PFSK-1 (cell line): ENCODE data around the gene GDPD5.

Experiments
- FOXP2 ChIP-seq: optimal IDR thresholded peaks from 2 replicates; pipeline ENCODE3; 2011; ENCODE audit warnings: borderline replicate concordance, control low read depth, inconsistent platforms; ENCODE audit not compliant: insufficient read depth; ENCODE audit errors: extremely low read length, extremely low read depth
- POLR2AphosphoS5 ChIP-seq: IDR thresholded peaks from 2 replicates; pipeline ENCODE4 v1.6.1; 2012; ENCODE audit warnings: low read depth, mild to moderate bottlenecking, control low read depth, low read length, moderate library complexity
- SIN3A ChIP-seq: IDR thresholded peaks from 2 replicates; pipeline ENCODE4 v1.6.1; 2012; ENCODE audit warnings: mild to moderate bottlenecking, low read length, moderate library complexity, borderline replicate concordance; ENCODE audit not compliant: insufficient read depth
- TAF1 ChIP-seq: IDR thresholded peaks from 2 replicates; pipeline ENCODE4 v1.6.1; 2012; ENCODE audit warnings: low read length, control low read depth, borderline replicate concordance; ENCODE audit not compliant: insufficient read depth
- TF ChIP-seq, protein P1 (sequence below), 2 experiments: IDR thresholded peaks; 2 replicates each; pipeline versions ENCODE4 v1.6.1 to v1.8.0; 2011 to 2012; ENCODE audit warnings: low read depth in 2 of 2, low read length in 2 of 2, control low read depth in 1 of 2, inconsistent platforms in 1 of 2, mild to moderate bottlenecking in 1 of 2, moderate library complexity in 1 of 2; ENCODE audit not compliant: insufficient read depth in 1 of 2

Gene GDPD5

DNA sequence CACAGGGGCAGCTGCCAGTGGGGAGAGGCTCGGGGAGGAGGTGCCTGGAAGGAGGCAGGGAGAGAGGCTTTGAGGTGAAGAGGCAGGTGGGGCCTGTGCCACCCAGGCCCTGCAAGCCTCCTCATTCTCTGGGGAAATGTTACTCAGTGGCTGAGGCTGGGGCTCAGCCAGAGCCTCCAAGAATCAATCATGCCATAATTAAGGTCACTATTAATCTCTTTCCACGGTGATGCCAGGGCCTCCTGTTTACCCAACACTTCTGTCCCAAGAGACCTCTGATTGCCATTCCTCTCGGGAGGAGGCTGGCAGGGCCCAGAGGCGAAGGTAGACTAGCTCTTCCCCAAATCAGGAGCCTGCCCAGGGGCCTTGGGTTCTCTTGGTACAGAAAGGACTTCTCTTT is 38.4 kb downstream of the GDPD5 start:
- no peak for TF ChIP-seq TAF1
- TF ChIP-seq POLR2AphosphoS5: no peak
- TF ChIP-seq, protein P1, sequence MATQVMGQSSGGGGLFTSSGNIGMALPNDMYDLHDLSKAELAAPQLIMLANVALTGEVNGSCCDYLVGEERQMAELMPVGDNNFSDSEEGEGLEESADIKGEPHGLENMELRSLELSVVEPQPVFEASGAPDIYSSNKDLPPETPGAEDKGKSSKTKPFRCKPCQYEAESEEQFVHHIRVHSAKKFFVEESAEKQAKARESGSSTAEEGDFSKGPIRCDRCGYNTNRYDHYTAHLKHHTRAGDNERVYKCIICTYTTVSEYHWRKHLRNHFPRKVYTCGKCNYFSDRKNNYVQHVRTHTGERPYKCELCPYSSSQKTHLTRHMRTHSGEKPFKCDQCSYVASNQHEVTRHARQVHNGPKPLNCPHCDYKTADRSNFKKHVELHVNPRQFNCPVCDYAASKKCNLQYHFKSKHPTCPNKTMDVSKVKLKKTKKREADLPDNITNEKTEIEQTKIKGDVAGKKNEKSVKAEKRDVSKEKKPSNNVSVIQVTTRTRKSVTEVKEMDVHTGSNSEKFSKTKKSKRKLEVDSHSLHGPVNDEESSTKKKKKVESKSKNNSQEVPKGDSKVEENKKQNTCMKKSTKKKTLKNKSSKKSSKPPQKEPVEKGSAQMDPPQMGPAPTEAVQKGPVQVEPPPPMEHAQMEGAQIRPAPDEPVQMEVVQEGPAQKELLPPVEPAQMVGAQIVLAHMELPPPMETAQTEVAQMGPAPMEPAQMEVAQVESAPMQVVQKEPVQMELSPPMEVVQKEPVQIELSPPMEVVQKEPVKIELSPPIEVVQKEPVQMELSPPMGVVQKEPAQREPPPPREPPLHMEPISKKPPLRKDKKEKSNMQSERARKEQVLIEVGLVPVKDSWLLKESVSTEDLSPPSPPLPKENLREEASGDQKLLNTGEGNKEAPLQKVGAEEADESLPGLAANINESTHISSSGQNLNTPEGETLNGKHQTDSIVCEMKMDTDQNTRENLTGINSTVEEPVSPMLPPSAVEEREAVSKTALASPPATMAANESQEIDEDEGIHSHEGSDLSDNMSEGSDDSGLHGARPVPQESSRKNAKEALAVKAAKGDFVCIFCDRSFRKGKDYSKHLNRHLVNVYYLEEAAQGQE (IDR thresholded peaks at IDR 0.05; ENCODE audit: insufficient read depth in 1 of 2, low read depth in 2 of 2, low read length in 2 of 2): no peak
- TF ChIP-seq SIN3A: no peak
- TF ChIP-seq FOXP2: no peak

GRCh38 chr11:75485742-75486141 is 40.0 kb downstream of the GDPD5 start:
- TF ChIP-seq SIN3A: no peak
- TF ChIP-seq, protein P1 (IDR thresholded peaks at IDR 0.05; ENCODE audit: insufficient read depth in 1 of 2, low read depth in 2 of 2, low read length in 2 of 2): no peak
- TF ChIP-seq FOXP2: no peak
- no peak for TF ChIP-seq TAF1
- TF ChIP-seq POLR2AphosphoS5: no peak

DNA sequence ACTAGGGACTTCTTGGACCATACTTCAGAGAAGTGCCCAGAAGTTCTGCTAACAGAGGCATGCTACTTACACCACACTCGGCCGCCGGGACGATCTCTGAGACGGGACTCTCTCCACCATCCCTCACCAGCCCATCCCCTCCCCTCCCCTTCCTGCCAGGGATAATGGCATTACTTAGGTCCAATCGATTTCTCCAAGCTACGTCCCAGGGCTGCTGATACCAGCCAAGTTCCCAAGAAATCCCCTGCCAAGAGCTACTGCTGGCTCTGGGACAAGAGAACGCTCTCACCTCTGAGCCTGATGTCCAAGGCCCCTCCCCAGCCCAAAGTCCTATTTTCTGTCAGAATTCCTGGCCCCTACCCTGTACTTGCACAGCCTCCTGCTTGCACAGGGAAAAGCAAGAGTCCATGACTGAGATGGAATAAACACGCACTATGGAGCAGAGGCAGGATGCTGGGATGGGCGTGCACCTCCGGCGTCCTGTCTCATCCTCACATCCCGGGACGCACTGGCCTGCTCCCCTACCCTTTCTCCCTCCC is 42.7 kb downstream of the GDPD5 start:
- TF ChIP-seq SIN3A: no peak
- TF ChIP-seq, protein P1 (IDR thresholded peaks at IDR 0.05; ENCODE audit: insufficient read depth in 1 of 2, low read depth in 2 of 2, low read length in 2 of 2): no peak
- TF ChIP-seq TAF1: no peak
- TF ChIP-seq FOXP2: no peak
- TF ChIP-seq POLR2AphosphoS5: no peak

DNA sequence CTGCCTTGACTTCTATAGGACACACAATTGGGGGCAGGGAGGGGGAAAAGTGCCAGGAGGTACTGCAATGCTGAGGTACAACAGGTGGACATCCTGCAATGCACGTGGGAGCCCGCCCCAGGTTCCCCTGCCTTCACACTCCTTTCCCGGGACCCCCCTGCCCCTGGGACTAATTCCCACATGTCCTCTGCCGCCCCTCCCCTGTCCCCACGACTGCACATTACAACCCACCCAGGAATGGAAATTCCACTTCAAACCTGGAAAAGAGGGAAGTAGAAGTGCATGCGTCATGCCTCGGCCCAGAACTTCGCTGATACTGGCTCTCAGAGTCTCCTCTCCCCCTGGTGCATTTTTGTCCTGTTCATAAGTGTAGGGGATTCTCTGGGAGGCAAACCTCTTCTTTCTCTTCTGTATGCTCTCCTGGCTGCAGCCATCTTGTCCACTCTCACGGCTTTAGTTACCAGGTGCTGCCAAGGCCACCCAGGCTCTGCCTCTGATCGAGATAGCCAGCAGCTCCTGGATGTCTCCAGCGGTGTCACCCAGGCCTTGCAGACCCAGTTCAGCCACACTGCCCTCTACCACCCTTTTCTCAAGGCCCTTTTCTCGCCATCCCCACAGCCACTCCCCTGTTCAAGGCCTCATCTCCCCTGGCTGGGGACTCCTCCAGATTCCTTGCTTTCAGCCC is 43.7 kb downstream of the GDPD5 start:
- TF ChIP-seq SIN3A (no peak), POLR2AphosphoS5 (no peak), FOXP2 (no peak), TAF1 (no peak)
- TF ChIP-seq, protein P1 (IDR thresholded peaks at IDR 0.05; ENCODE audit: insufficient read depth in 1 of 2, low read depth in 2 of 2, low read length in 2 of 2): no peak

DNA sequence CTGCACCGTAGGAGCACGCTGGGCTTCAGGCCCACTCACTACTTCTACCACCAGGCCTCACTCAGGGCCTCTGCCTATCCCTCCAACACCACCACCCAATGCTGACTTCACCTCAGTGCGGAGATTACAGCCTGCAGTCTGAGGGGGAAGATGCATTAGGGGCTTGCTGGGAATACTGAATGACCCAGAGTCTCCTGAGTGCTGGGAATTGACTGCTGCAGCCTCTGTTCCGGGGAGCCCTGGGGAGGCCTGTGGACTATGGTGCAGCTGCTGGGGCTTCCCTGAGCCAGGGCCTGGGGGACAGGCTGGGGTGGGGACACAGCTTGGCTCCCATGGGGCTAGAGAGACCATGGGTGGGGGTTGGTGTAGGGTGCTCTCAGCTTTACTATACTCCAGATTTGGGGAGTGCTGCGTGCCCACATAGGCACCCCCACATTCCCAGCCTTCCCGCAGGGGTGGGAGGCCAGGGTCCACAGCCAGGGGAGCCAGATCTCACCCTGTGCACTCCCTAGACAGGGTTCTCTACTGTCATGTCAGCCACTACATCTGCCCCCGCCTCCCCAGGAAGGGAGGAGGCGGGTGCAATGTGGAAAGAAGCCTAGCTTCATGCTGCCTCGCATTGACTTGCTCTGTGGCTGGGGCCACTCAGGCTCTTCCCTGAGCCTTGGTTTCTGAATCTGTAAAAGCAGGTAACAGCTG is 44.4 kb downstream of the GDPD5 start:
- TF ChIP-seq, protein P1 (IDR thresholded peaks at IDR 0.05; ENCODE audit: insufficient read depth in 1 of 2, low read depth in 2 of 2, low read length in 2 of 2): no peak
- no peak for TF ChIP-seq FOXP2
- no peak for TF ChIP-seq SIN3A
- TF ChIP-seq TAF1: no peak
- no peak for TF ChIP-seq POLR2AphosphoS5
